Ishikawa (cell line): Measurements from ENCODE around the gene FHIT.

Source experiments
- CEBPB ChIP-seq: IDR thresholded peaks from 2 replicates; pipeline ENCODE4 v1.6.1; 2012
- CREB1 ChIP-seq: IDR thresholded peaks from 2 replicates; pipeline ENCODE4 v1.6.1; 2012; ENCODE audit warnings: low read depth
- EGR1 ChIP-seq: IDR thresholded peaks from 2 replicates; pipeline ENCODE4 v1.6.1; 2012
- EP300 ChIP-seq: IDR thresholded peaks from 2 replicates; pipeline ENCODE4 v1.6.1; 2012; ENCODE audit warnings: borderline replicate concordance
- FOXM1 ChIP-seq: IDR thresholded peaks from 2 replicates; pipeline ENCODE4 v1.6.1; 2012; ENCODE audit warnings: low read depth, borderline replicate concordance
- MAX ChIP-seq: IDR thresholded peaks from 2 replicates; pipeline ENCODE4 v1.6.1; 2012
- NFIC ChIP-seq: IDR thresholded peaks from 2 replicates; pipeline ENCODE4 v1.6.1; 2012
- RAD21 ChIP-seq: IDR thresholded peaks from 2 replicates; pipeline ENCODE4 v1.6.1; 2012; ENCODE audit warnings: low read depth
- REST ChIP-seq: IDR thresholded peaks from 2 replicates; pipeline ENCODE4 v1.6.1; 2012; ENCODE audit warnings: low read depth, mild to moderate bottlenecking
- TAF1 ChIP-seq: IDR thresholded peaks from 2 replicates; pipeline ENCODE4 v1.6.1; 2012; ENCODE audit warnings: low read depth, mild to moderate bottlenecking
- TCF12 ChIP-seq: IDR thresholded peaks from 2 replicates; pipeline ENCODE4 v1.6.1; 2012; ENCODE audit warnings: low read depth
- TEAD4 ChIP-seq: IDR thresholded peaks from 2 replicates; pipeline ENCODE4 v1.6.1; 2012
- USF1 ChIP-seq: IDR thresholded peaks from 2 replicates; pipeline ENCODE4 v1.6.1; 2012
- YY1 ChIP-seq: IDR thresholded peaks from 2 replicates; pipeline ENCODE4 v1.6.1; 2012; ENCODE audit warnings: low read depth
- ZBTB7A ChIP-seq: IDR thresholded peaks from 2 replicates; pipeline ENCODE4 v1.6.1; 2012; ENCODE audit warnings: low read depth

FHIT gene

GRCh38 chr3:61237858-61238257 is 13.4 kb downstream of the FHIT start:
- TF ChIP-seq FOXM1 = no peak
- no peak for TF ChIP-seq TAF1
- no peak for TF ChIP-seq CEBPB
- no peak for TF ChIP-seq TCF12
- TF ChIP-seq USF1 = no peak
- no peak for TF ChIP-seq RAD21
- TF ChIP-seq NFIC = no peak
- TF ChIP-seq ZBTB7A = no peak
- TF ChIP-seq TEAD4 = no peak
- TF ChIP-seq REST = no peak
- no peak for TF ChIP-seq YY1

- no peak for TF ChIP-seq TCF12
- no peak for TF ChIP-seq EP300
- no peak for TF ChIP-seq USF1
- TF ChIP-seq ZBTB7A = no peak
- no peak for TF ChIP-seq CREB1
- no peak for TF ChIP-seq RAD21
- no peak for TF ChIP-seq FOXM1
- no peak for TF ChIP-seq NFIC
- no peak for TF ChIP-seq MAX
- TF ChIP-seq REST = no peak
- TF ChIP-seq CEBPB = no peak
- no peak for TF ChIP-seq TAF1
Observed at GRCh38 chr3:61236556-61236955, 14.7 kb downstream of the FHIT start.

GRCh38 chr3:61233746-61234145 is 17.5 kb downstream of the FHIT start:
- TF ChIP-seq REST (no peak), CEBPB (no peak), RAD21 (no peak), USF1 (no peak), TCF12 (no peak), CREB1 (no peak), FOXM1 (no peak), EGR1 (no peak), TEAD4 (no peak), YY1 (no peak), ZBTB7A (no peak), MAX (no peak)

GRCh38 chr3:61231693-61232092 is 19.6 kb downstream of the FHIT start:
- TF ChIP-seq REST (no peak), TEAD4 (no peak), NFIC (no peak), ZBTB7A (no peak), EP300 (no peak), YY1 (no peak), USF1 (no peak), RAD21 (no peak), FOXM1 (no peak)
